NCI-H2107 treated with DMSO at 0.1 percent for 48 hours (cell line): Measurements from ENCODE around the gene CACNA1D.
"Not testable (repeated sequence)": the region's sequence is repeated elsewhere in the genome, so short reads cannot be mapped to it uniquely, and the experiment has no call there.

Experiments
- DNase-seq: peaks from one replicate; lab custom pipeline; 2025; ENCODE audit not compliant: unreplicated experiment; lab: John Stamatoyannopoulos, UW

The CACNA1D gene

GRCh38 chr3:53612508-53612907, 118.1 kb downstream of the CACNA1D start:
- no peak for DNase-seq

- no peak for DNase-seq
Measured at GRCh38 chr3:53613125-53613524, 118.7 kb downstream of the CACNA1D start.

- DNase-seq: no peak
Measured at GRCh38 chr3:53614307-53614706, 119.9 kb downstream of the CACNA1D start.

- no peak for DNase-seq
Measured at GRCh38 chr3:53616321-53616720, 121.9 kb downstream of the CACNA1D start.

- no peak for DNase-seq
Measured at GRCh38 chr3:53616971-53617892, 122.8 kb downstream of the CACNA1D start.

GRCh38 chr3:53617893-53618523, 123.6 kb downstream of the CACNA1D start:
- DNase-seq: no peak

- no peak for DNase-seq
Measured at GRCh38 chr3:53618524-53618906, 124.1 kb downstream of the CACNA1D start.

- DNase-seq: no peak
Measured at GRCh38 chr3:53618936-53619335, 124.5 kb downstream of the CACNA1D start.

- DNase-seq: no peak
Measured at GRCh38 chr3:53624061-53624857, 129.8 kb downstream of the CACNA1D start.

- DNase-seq: no peak
Measured at GRCh38 chr3:53626876-53627275, 132.5 kb downstream of the CACNA1D start.

GRCh38 chr3:53628536-53629401, 134.4 kb downstream of the CACNA1D start:
- peak; percentile 3 for DNase-seq

- DNase-seq: no peak
Measured at GRCh38 chr3:53629402-53629723, 135.0 kb downstream of the CACNA1D start.

GRCh38 chr3:53630547-53630946, 136.1 kb downstream of the CACNA1D start:
- DNase-seq: no peak

GRCh38 chr3:53633197-53633787, 138.9 kb downstream of the CACNA1D start:
- DNase-seq: no peak

- no peak for DNase-seq
Measured at GRCh38 chr3:53635041-53635440, 140.6 kb downstream of the CACNA1D start.

- DNase-seq: not testable (repeated sequence)
Measured at GRCh38 chr3:53638806-53639205, 144.4 kb downstream of the CACNA1D start.

- DNase-seq: no peak
Measured at GRCh38 chr3:53641397-53641796, 147.0 kb downstream of the CACNA1D start.

- DNase-seq: no peak
Measured at GRCh38 chr3:53642211-53642610, 147.8 kb downstream of the CACNA1D start.

- no peak for DNase-seq
Measured at GRCh38 chr3:53643757-53644156, 149.3 kb downstream of the CACNA1D start.

GRCh38 chr3:53645754-53646153, 151.3 kb downstream of the CACNA1D start:
- DNase-seq: no peak
